Gastrocnemius medialis (tissue), 4 donors: Measurements from ENCODE around the gene EEFSEC. TPM values are rescaled to one million over a fixed set of nuclear protein-coding genes. Genes with fewer than 3 reads are reported as not detected.

ENCODE experiments used
- ATAC-seq, 2 donors: fragments of 150-250 bp; one replicate each; pipeline ENCODE4 v1.9.1; 2016
- DNase-seq, 2 donors: peaks; one replicate each; pipeline ENCODE4 v3.0.0-alpha.2; 2019
- H3K27ac ChIP-seq, 4 donors: fragments of 200-600 bp; sonication (generic); 1 replicate in 1 of 4; 2 replicates in 3 of 4; pipeline ENCODE4 v1.5.1; 2016 to 2018; ENCODE audit warnings: mild to moderate bottlenecking in 2 of 4, moderate library complexity in 1 of 4
- H3K27me3 ChIP-seq, 3 donors: fragments of 200-600 bp; sonication (generic) in 2 of 3; 1 replicate in 1 of 3; 2 replicates in 2 of 3; pipeline versions ENCODE4 v1.5.1 to v1.6.0; 2016 to 2019; ENCODE audit warnings: mild to moderate bottlenecking in 1 of 3, moderate library complexity in 1 of 3
- H3K36me3 ChIP-seq, 2 donors: fragments of 200-600 bp; sonication (generic) in 1 of 2; one replicate each; pipeline ENCODE4 v1.5.1; 2017 to 2018
- H3K4me1 ChIP-seq, 2 donors: fragments of 200-600 bp; sonication (generic) in 1 of 2; one replicate each; pipeline ENCODE4 v1.5.1; 2016 to 2017; ENCODE audit warnings: mild to moderate bottlenecking in 2 of 2
- H3K4me3 ChIP-seq, 4 donors: fragments of 200-600 bp; sonication (generic) in 3 of 4; 1 replicate in 1 of 4; 2 replicates in 3 of 4; pipeline ENCODE4 v1.5.1; 2016 to 2019; ENCODE audit warnings: mild to moderate bottlenecking in 2 of 4
- H3K9me3 ChIP-seq, 3 donors: fragments of 200-600 bp; sonication (generic) in 2 of 3; 1 replicate in 1 of 3; 2 replicates in 2 of 3; pipeline ENCODE4 v1.5.1; 2016 to 2019
- CTCF ChIP-seq, 5 experiments: fragments of 450-650 bp in 3 of 5; fragments of 200-600 bp in 2 of 5; sonication (generic) in 2 of 5; IDR thresholded peaks in 4 of 5; conservative IDR thresholded peaks in 1 of 5; 1 replicate in 4 of 5; 2 replicates in 1 of 5; pipeline ENCODE4 v1.5.1; 2016 to 2019; ENCODE audit warnings: antibody characterized with exemption in 5 of 5, mild to moderate bottlenecking in 3 of 5, moderate library complexity in 3 of 5
- POLR2A ChIP-seq, 2 donors: fragments of 450-650 bp; IDR thresholded peaks; one replicate each; pipeline ENCODE4 v1.6.1; 2017; ENCODE audit warnings: antibody characterized with exemption in 2 of 2, mild to moderate bottlenecking in 2 of 2, moderate library complexity in 2 of 2
- in situ Hi-C, 4 donors: fragments of 200-750 bp; cut with MboI; loops; one replicate each; pipeline versions ENCODE4 v1.15.0 to v1.8.0; 2017; ENCODE audit warnings: low sequenced_read_pairs in 4 of 4
- intact Hi-C: fragments of 100-400 bp; cut with DNase I; formaldehyde crosslinking; loops from one replicate; pipeline ENCODE4 v1.15.1; 2023; ENCODE audit warnings: low total_unique reads
- total RNA-seq, 4 donors: library from RNA; depleted of rRNA; stranded (reverse); fragments of >200 nt; gene quantifications; one replicate each; pipeline versions ENCODE4 v1.1.0 to v1.2.3, GENCODE V29; 2016

EEFSEC gene
- total RNA-seq, 4 donors from 2014 or later = 21.0 to 29.4 (median 23.4) TPM

DNA sequence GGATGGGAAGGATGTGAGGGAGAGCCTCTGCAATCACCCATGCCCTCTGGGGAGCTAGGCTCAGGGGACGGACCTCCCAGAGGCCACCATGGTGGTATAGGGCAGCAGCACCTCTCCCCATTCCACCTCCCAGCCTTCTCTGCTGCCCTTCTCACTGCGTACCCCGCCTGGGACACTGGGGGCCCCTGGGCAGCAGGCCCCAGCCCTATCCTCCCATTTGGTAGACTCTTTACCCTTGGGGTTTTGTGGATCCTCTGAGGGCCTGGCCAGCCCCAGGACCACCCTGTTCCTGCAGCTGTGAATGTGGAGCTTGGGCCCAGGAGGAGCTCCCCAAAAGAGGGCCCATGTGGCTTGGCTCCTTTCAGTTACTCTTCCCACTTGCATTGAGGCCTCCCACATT, 181.5 kb downstream of the EEFSEC start:
- peaks cover 17 to 18% of the 10 kb centered on the region in 2 donors for H3K4me1 ChIP-seq
- no peaks in the 10 kb centered on the region for H3K36me3 ChIP-seq
- H3K27ac ChIP-seq = no peak overlapping the region
- intact Hi-C loops (no loop called here), in situ Hi-C loops (no loop called here)
- no peak for DNase-seq
- no peak for ATAC-seq
- H3K4me3 ChIP-seq = no peak overlapping the region
- no peaks in the 10 kb centered on the region for H3K9me3 ChIP-seq
- no peaks in the 10 kb centered on the region for H3K27me3 ChIP-seq
- TF ChIP-seq CTCF (IDR thresholded peaks at IDR 0.05 in 4 of 5, conservative IDR thresholded peaks at IDR 0.05 in 1 of 5) (no peak), POLR2A (IDR thresholded peaks at IDR 0.05) (no peak)

DNA sequence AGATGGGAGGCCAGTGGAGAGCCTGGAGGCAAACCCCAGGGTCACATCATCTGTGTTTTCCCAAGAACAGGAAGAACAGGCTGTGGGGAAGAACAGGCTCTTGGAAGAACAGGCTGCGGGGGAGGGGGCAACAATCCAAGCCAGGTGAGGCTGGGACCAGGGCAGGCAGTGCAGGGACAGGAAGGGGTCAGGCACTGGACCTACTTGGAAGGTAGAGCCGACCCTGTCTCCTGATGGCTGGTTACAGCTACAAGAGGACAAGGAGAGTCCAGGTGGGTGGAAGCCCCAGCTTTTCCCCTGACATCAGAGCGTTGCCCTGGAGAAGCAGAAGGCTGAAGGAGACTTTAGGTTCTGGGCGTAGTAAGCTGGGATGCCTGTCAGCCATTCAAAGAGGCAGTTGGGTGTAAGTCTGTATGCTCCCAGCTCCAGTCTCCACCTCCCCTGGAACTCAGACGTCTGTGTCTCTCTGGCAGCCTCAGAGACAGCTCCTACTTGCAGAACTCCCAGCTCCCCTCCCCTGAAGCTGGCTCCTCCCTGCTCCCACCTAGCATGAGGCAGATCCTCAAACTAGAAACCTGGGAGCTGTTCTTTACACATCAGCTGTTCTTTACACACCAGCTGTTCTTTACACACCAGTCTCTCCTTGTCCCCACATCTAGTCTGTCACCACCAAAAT, 182.5 kb downstream of the EEFSEC start:
- no peak for ATAC-seq
- DNase-seq = no peak
- H3K27ac ChIP-seq = no peak overlapping the region

GRCh38 chr3:128336337-128337156, 183.3 kb downstream of the EEFSEC start:
- H3K4me1 ChIP-seq = peaks cover 18 to 23% of the 10 kb centered on the region in 2 donors
- no peak overlapping the region for H3K27ac ChIP-seq
- ATAC-seq (no peak), DNase-seq (no peak)
- peaks cover 0 to 4% of the 10 kb centered on the region in 2 donors for H3K36me3 ChIP-seq
- intact Hi-C loops (no loop called here), in situ Hi-C loops (no loop called here)
- H3K27me3 ChIP-seq = no peaks in the 10 kb centered on the region
- H3K9me3 ChIP-seq = no peaks in the 10 kb centered on the region
- no peak overlapping the region for H3K4me3 ChIP-seq
- TF ChIP-seq POLR2A (IDR thresholded peaks at IDR 0.05) (no peak), CTCF (IDR thresholded peaks at IDR 0.05 in 4 of 5, conservative IDR thresholded peaks at IDR 0.05 in 1 of 5) (no peak)

More for the DNA sequence above, 182.5 kb downstream of the EEFSEC start:
- no peak overlapping the region for H3K4me3 ChIP-seq
- intact Hi-C loops = no loop called here
- H3K9me3 ChIP-seq = no peaks in the 10 kb centered on the region
- H3K27me3 ChIP-seq = no peaks in the 10 kb centered on the region
- in situ Hi-C loops = no loop called here
- H3K36me3 ChIP-seq = no peaks in the 10 kb centered on the region
- TF ChIP-seq POLR2A (IDR thresholded peaks at IDR 0.05) (no peak), CTCF (IDR thresholded peaks at IDR 0.05 in 4 of 5, conservative IDR thresholded peaks at IDR 0.05 in 1 of 5) (no peak)
- peaks cover 18 to 22% of the 10 kb centered on the region in 2 donors for H3K4me1 ChIP-seq

DNA sequence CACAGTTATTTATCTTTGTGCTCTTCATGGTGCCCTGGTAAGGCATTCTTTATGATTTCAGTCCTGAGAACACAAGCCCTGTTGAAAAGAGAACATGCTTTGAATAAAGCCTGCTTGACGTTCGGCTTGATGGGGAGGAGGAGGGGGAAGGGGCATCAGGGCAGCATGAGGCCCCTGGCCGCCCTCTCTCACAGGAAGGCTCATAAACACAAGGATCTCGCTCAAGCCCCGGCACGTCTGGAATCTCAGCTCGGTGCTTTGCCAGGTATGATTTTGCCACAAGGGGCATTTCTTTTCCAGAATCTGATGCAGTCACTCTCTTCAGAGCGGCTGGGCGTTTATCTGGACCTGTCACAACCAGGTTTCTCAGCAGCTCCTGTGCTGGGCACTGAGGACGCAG, 184.0 kb downstream of the EEFSEC start:
- Histone ChIP-seq H3K9me3 (no peaks in the 10 kb centered on the region), H3K36me3 (peaks cover 0 to 9% of the 10 kb centered on the region in 2 donors), H3K27ac (no peak overlapping the region), H3K4me3 (no peak overlapping the region), H3K4me1 (peaks cover 18 to 23% of the 10 kb centered on the region in 2 donors), H3K27me3 (no peaks in the 10 kb centered on the region)
- ATAC-seq = no peak
- intact Hi-C loops = no loop called here
- no peak for DNase-seq
- in situ Hi-C loops = no loop called here
- TF ChIP-seq CTCF (IDR thresholded peaks at IDR 0.05 in 4 of 5, conservative IDR thresholded peaks at IDR 0.05 in 1 of 5) (no peak), POLR2A (IDR thresholded peaks at IDR 0.05) (no peak)
